GM12878 (cell line): Measurements from ENCODE around the gene NPAS3. TPM values are rescaled to one million over a fixed set of nuclear protein-coding genes. Genes with fewer than 3 reads are reported as not detected.

Experiments
- ATAC-seq: fragments of 200-7000 bp; cut with Tn5 transposase; 3 replicates; pipeline ENCODE4 v1.9.1; 2020; ENCODE audit warnings: mild to moderate bottlenecking, moderate library complexity
- BruUV-seq: library from RNA; stranded (reverse); fragments of 400-500 nt; replicated peaks from 2 replicates; lab custom pipeline; 2021; lab: Mats Ljungman, UMichigan
- CTCF ChIA-PET: fragments of 300-600 bp; sonication (Branson Sonifier 250); formaldehyde crosslinking; extraction: SDS; loops from one replicate; lab custom pipeline; 2021; ENCODE audit warnings: inconsistent platforms; lab: Yijun Ruan, JAX
- POLR2A ChIA-PET: fragments of 350-600 bp; formaldehyde crosslinking; extraction: SDS; loops from one replicate; lab custom pipeline; 2021; ENCODE audit warnings: inconsistent platforms; lab: Charles Lee
- RAD21 ChIA-PET: fragments of 300-600 bp; sonication (Branson Sonifier 250); formaldehyde crosslinking; loops from one replicate; lab custom pipeline; 2023; ENCODE audit warnings: antibody characterized with exemption; ENCODE audit not compliant: unreplicated experiment; lab: Charles Lee
- SMC1A ChIA-PET: fragments of 300-600 bp; sonication (Branson Sonifier 250); formaldehyde crosslinking; loops from one replicate; lab custom pipeline; 2023; ENCODE audit not compliant: unreplicated experiment, uncharacterized antibody; lab: Charles Lee
- DNase-seq: peaks from one replicate; pipeline ENCODE4 v3.0.0-alpha.2; 2011; ENCODE audit warnings: low read depth, low spot score
- FAIRE-seq: peaks from 3 replicates; lab custom pipeline; 2011; peaks lifted over from hg19 to GRCh38; lab: Jason Lieb, UNC
- H2AFZ ChIP-seq: 2 replicates; pipeline ENCODE4 v1.6.0; 2011; ENCODE audit warnings: low read depth, low read length, control low read depth; ENCODE audit not compliant: control insufficient read depth
- H3K27ac ChIP-seq: 2 replicates; pipeline ENCODE4 v1.5.1; 2011; ENCODE audit warnings: control low read depth; ENCODE audit not compliant: control insufficient read depth, insufficient read depth
- H3K27me3 ChIP-seq, 2 experiments: replicated peaks in 1 of 2; 2 replicates each; pipeline versions ENCODE4 v1.6.0 to v1.6.1; 2011; ENCODE audit warnings: low read length in 1 of 2; ENCODE audit not compliant: control insufficient read depth in 2 of 2, insufficient read depth in 2 of 2
- H3K36me3 ChIP-seq, 2 experiments: 2 replicates each; pipeline ENCODE4 v1.5.1; 2011; ENCODE audit warnings: low read length in 1 of 2; ENCODE audit not compliant: control insufficient read depth in 2 of 2, insufficient read depth in 2 of 2
- H3K4me1 ChIP-seq: 2 replicates; pipeline ENCODE4 v1.6.1; 2011; ENCODE audit warnings: mild to moderate bottlenecking, low read length, moderate library complexity, mixed read lengths; ENCODE audit not compliant: control insufficient read depth, insufficient read depth
- H3K4me2 ChIP-seq: 2 replicates; pipeline ENCODE4 v1.6.0; 2011; ENCODE audit warnings: control low read depth; ENCODE audit not compliant: control insufficient read depth, insufficient read depth
- H3K4me3 ChIP-seq: fragments of 200-600 bp; sonication (generic); 2 replicates; pipeline ENCODE4 v1.5.1; 2016
- H3K79me2 ChIP-seq: 2 replicates; pipeline ENCODE4 v1.6.0; 2011; ENCODE audit warnings: low read length; ENCODE audit not compliant: control insufficient read depth, insufficient read depth
- H3K9ac ChIP-seq: 2 replicates; pipeline ENCODE4 v1.8.0; 2011; ENCODE audit warnings: low read length, control low read depth, mixed read lengths; ENCODE audit not compliant: control insufficient read depth, insufficient read depth
- H3K9me3 ChIP-seq: replicated peaks from 3 replicates; pipeline ENCODE4 v1.5.1; 2011; ENCODE audit warnings: mild to moderate bottlenecking, low read length; ENCODE audit not compliant: control insufficient read depth, insufficient read depth
- H4K20me1 ChIP-seq: 2 replicates; pipeline ENCODE4 v1.6.0; 2011; ENCODE audit not compliant: control insufficient read depth, insufficient read depth
- ATF7 ChIP-seq: fragments of 450-650 bp; IDR thresholded peaks from 2 replicates; pipeline ENCODE4 v1.6.1; 2016; ENCODE audit warnings: low read depth, mild to moderate bottlenecking
- CBX5 ChIP-seq: sonication (generic); IDR thresholded peaks from 2 replicates; pipeline ENCODE4 v1.6.1; 2016; ENCODE audit warnings: low read depth, moderate library complexity, mild to moderate bottlenecking, inconsistent platforms
- DPF2 ChIP-seq: fragments of 450-650 bp; IDR thresholded peaks from 2 replicates; pipeline ENCODE4 v1.6.1; 2017; ENCODE audit warnings: mild to moderate bottlenecking
- E4F1 ChIP-seq: fragments of 450-650 bp; IDR thresholded peaks from 2 replicates; pipeline ENCODE4 v1.6.1; 2018; ENCODE audit warnings: borderline replicate concordance, mild to moderate bottlenecking; ENCODE audit not compliant: partially characterized antibody
- GATAD2B ChIP-seq: fragments of 450-650 bp; conservative IDR thresholded peaks from 2 replicates; pipeline ENCODE4 v1.6.1; 2017; ENCODE audit warnings: low read depth, mild to moderate bottlenecking, moderate library complexity
- HDAC2 ChIP-seq: fragments of 200-600 bp; sonication (generic); IDR thresholded peaks from 2 replicates; pipeline ENCODE4 v1.6.1; 2017
- IRF5 ChIP-seq: fragments of 450-650 bp; IDR thresholded peaks from 2 replicates; pipeline ENCODE4 v1.6.1; 2017; ENCODE audit warnings: borderline replicate concordance
- NFYA ChIP-seq: IDR thresholded peaks from 2 replicates; pipeline ENCODE4 v1.6.1; 2011; ENCODE audit warnings: low read depth, mild to moderate bottlenecking, low read length, improper control_type of control experiment, borderline replicate concordance
- PAX8 ChIP-seq: fragments of 450-650 bp; IDR thresholded peaks from 2 replicates; pipeline ENCODE4 v1.6.1; 2017; ENCODE audit warnings: mild to moderate bottlenecking, moderate library complexity
- POLR2AphosphoS5 ChIP-seq: IDR thresholded peaks from 2 replicates; pipeline ENCODE4 v1.6.1; 2011; ENCODE audit warnings: mild to moderate bottlenecking, low read length, inconsistent platforms
- RELA ChIP-seq: fragments of 450-650 bp; IDR thresholded peaks from 2 replicates; pipeline ENCODE4 v1.8.0; 2014; ENCODE audit warnings: borderline replicate concordance; ENCODE audit not compliant: partially characterized antibody
- SIN3A ChIP-seq: IDR thresholded peaks from 2 replicates; pipeline ENCODE4 v1.6.1; 2012; ENCODE audit warnings: low read depth, low read length, improper control_type of control experiment
- SMAD1 ChIP-seq: fragments of 450-650 bp; IDR thresholded peaks from 2 replicates; pipeline ENCODE4 v1.6.1; 2018; ENCODE audit warnings: mild to moderate bottlenecking, low read depth; ENCODE audit not compliant: partially characterized antibody
- SREBF1 ChIP-seq: IDR thresholded peaks from 2 replicates; pipeline ENCODE4 v1.6.1; 2012; ENCODE audit warnings: mild to moderate bottlenecking, low read length
- SREBF2 ChIP-seq: IDR thresholded peaks from 2 replicates; pipeline ENCODE4 v1.6.1; 2012; ENCODE audit warnings: mild to moderate bottlenecking, low read length
- ZNF24 ChIP-seq: fragments of 450-650 bp; IDR thresholded peaks from 2 replicates; pipeline ENCODE4 v1.6.1; 2017; ENCODE audit warnings: antibody characterized with exemption, mild to moderate bottlenecking
- ZNF274 ChIP-seq: IDR thresholded peaks from one replicate; pipeline ENCODE4 v1.8.0; 2011; ENCODE audit not compliant: insufficient read length, insufficient read depth
- ZSCAN29 ChIP-seq: fragments of 450-650 bp; IDR thresholded peaks from 2 replicates; pipeline ENCODE4 v1.6.1; 2017; ENCODE audit warnings: mild to moderate bottlenecking, moderate library complexity
- WGBS: methylation state at CpG from one replicate; pipeline ENCODE4 v1.1.6; 2016; ENCODE audit warnings: low lambda C conversion rate; ENCODE audit not compliant: insufficient replicate concordance, insufficient coverage; ENCODE audit errors: missing lambda C conversion rate; 5-methylcytosine and 5-hydroxymethylcytosine counted together
- in situ Hi-C: fragments of 300-500 bp; cut with MboI; formaldehyde crosslinking; loops from 9 replicates; pipeline ENCODE4 v1.14.3; 2018; ENCODE audit warnings: mixed read lengths
- intact Hi-C: fragments of 100-400 bp; cut with micrococcal nuclease; formaldehyde crosslinking; loops from one replicate; pipeline ENCODE4 v1.14.2; 2022; ENCODE audit not compliant: unreplicated experiment
- polyA plus RNA-seq, 11 experiments: library from polyadenylated mRNA; depleted of rRNA in 4 of 11; unstranded in 6 of 11; stranded (reverse) in 5 of 11; fragments of >200 nt; fragmentation: Nextera tagmentation in 4 of 11; fragmentation: Illumina TruSeq in 1 of 11; extraction: Ambion mirVana in 4 of 11; extraction: Trizol in 1 of 11; gene quantifications; 1 replicate in 1 of 11; 2 replicates in 10 of 11; pipeline versions ENCODE4 v1.2.1 to v1.2.3, GENCODE V29; 2011 to 2016; ENCODE audit warnings: inconsistent platforms in 2 of 11, missing spikeins in 2 of 11, low read depth in 1 of 11
- total RNA-seq, 4 experiments: library from RNA; depleted of rRNA in 3 of 4; stranded (reverse); fragments of >200 nt in 3 of 4; fragmentation: Illumina TruSeq in 1 of 4; extraction: Trizol in 1 of 4; gene quantifications; 2 replicates each; pipeline versions ENCODE4 v1.2.1 to v1.2.3, GENCODE V29; 2013 to 2021

Gene NPAS3
- total and polyA plus RNA-seq, 10 of the 15 experiments (the other 5 are each of a cell fraction or from before 2014, with no cell fraction given) = under 0.01 to 2.7 (median 0.03) TPM; not detected in 6

DNA sequence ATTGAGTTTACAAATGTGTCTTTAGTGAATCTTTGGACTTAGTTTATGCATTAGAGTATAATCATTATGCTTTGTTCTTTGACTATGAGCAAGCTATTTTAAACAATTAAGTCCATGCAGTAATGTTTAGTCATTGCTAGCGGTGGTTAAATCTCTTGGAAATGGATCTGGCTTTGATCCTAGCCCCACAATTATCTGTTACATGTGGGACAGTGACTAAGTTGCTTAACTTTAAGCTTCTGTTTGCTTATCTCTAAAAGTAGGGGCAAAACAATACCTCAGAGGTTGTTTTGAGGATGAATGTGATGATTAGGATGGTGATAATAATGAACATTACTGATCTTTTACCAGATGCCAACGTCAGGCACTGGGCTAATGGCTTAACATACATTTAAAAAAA is 124.2 kb downstream of the NPAS3 start:
- Histone ChIP-seq H4K20me1 (no peaks in the 10 kb centered on the region), H3K79me2 (no peaks in the 10 kb centered on the region), H3K27me3 (no peaks in the 10 kb centered on the region), H3K27ac (no peak overlapping the region), H2AFZ (no peak overlapping the region)
- BruUV-seq = no TSS peak
- CTCF ChIA-PET = no interaction called here
- FAIRE-seq (no peak), ATAC-seq (no peak)
- no peak for TF ChIP-seq ZNF24
- TF ChIP-seq, all 136 proteins: peak for 0
- WGBS = 0% methylated on average over 2 of the region's 2 CpGs
- SMC1A ChIA-PET = no interaction called here
- Histone ChIP-seq H3K9me3 (no peaks in the 10 kb centered on the region), H3K9ac (no peak overlapping the region), H3K4me1 (no peaks in the 10 kb centered on the region), H3K36me3 (no peaks in the 10 kb centered on the region), H3K4me3 (no peak overlapping the region), H3K4me2 (no peak overlapping the region)
- in situ Hi-C loops (no loop called here), intact Hi-C loops (no loop called here)
- RAD21 ChIA-PET = no interaction called here
- POLR2A ChIA-PET = no interaction called here
- DNase-seq = no peak

DNA sequence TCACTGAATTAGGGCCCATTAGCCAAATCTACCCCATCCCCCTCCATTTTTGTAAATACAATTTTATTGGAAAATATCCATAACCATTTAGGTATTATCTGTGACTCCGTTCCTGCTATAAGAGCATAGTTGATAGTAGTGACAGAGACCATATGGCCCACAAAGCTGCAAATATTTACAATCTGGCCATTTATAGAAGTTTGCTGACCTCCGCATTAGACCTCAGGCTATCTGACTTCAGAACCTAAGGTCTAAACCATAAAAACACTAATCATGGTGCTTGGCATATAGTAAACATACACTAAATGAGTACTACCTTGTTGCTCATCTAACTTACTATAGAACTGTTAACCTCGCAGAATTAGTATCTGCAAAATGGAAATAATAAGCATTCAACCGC is 124.8 kb downstream of the NPAS3 start:
- no peaks in the 10 kb centered on the region for H3K79me2 ChIP-seq
- no peaks in the 10 kb centered on the region for H3K4me1 ChIP-seq
- H3K27me3 ChIP-seq = no peaks in the 10 kb centered on the region
- in situ Hi-C loops = no loop called here
- no peak overlapping the region for H3K4me2 ChIP-seq
- H3K36me3 ChIP-seq = no peaks in the 10 kb centered on the region
- no peak for ATAC-seq
- no peak overlapping the region for H3K4me3 ChIP-seq
- no peak for DNase-seq
- ChIA-PET RAD21 (no interaction called here), SMC1A (no interaction called here), POLR2A (no interaction called here), CTCF (no interaction called here)
- H4K20me1 ChIP-seq = no peaks in the 10 kb centered on the region
- intact Hi-C loops = no loop called here
- FAIRE-seq = no peak
- 51% methylated on average over 4 of the region's 4 CpGs for WGBS
- H3K9me3 ChIP-seq = no peaks in the 10 kb centered on the region
- H2AFZ ChIP-seq = no peak overlapping the region
- no peak overlapping the region for H3K27ac ChIP-seq
- no peak overlapping the region for H3K9ac ChIP-seq
- no TSS peak for BruUV-seq
- no peak for TF ChIP-seq POLR2AphosphoS5
- no peak for TF ChIP-seq HDAC2
- TF ChIP-seq SREBF2 = no peak
- TF ChIP-seq RELA = no peak
- no peak for TF ChIP-seq SREBF1
- no peak for TF ChIP-seq ATF7
- TF ChIP-seq PAX8 = no peak
- no peak for TF ChIP-seq ZNF274
- no peak for TF ChIP-seq IRF5
- no peak for TF ChIP-seq DPF2
- no peak for TF ChIP-seq GATAD2B
- no peak for TF ChIP-seq NFYA
- no peak for TF ChIP-seq ZSCAN29
- TF ChIP-seq CBX5 = no peak
- no peak for TF ChIP-seq SMAD1
- no peak for TF ChIP-seq E4F1
- no peak for TF ChIP-seq SIN3A
